ENCODE data around the gene TEAD3. TPM values are rescaled to one million over a fixed set of nuclear protein-coding genes. Genes with fewer than 3 reads are reported as not detected.
A peak's percentile ranks its signal among the peaks of the same experiment; 100 is the strongest.

TEAD3 gene
- total and polyA plus RNA-seq, 8 donors = 3.0 to 10.0 (median 5.6) TPM

GRCh38 chr6:35497571-35498421, 917 bp upstream of the TEAD3 start:
- no peaks in the 10 kb centered on the region for H3K27me3 ChIP-seq
- no peaks in the 10 kb centered on the region for H3K36me3 ChIP-seq
- peak overlapping the region; percentile 65 to 88 (median 85) for H3K4me3 ChIP-seq
- TF ChIP-seq CTCF (IDR thresholded peaks at IDR 0.05) = no peak
- H3K4me1 ChIP-seq = peaks cover 0 to 5% (median 4%) of the 10 kb centered on the region in 3 donors
- H3K27ac ChIP-seq = peak overlapping the region; percentile 62 to 76 (median 68)
- no peaks in the 10 kb centered on the region for H3K9me3 ChIP-seq
- intact Hi-C loops (cut with DNase I) = no loop called here
- no peak for FAIRE-seq
- DNase-seq = peak in 5 of 6 donors; percentile 41 to 73 (median 49)
- WGBS, 2 donors = 11 to 17% methylated on average over 46 to 77 of the region's 77 CpGs
- peak; percentile 4 to 33 (median 22) for ATAC-seq

- FAIRE-seq = no peak
These were observed 641 bp downstream of the TEAD3 start for GRCh38 chr6:35496036-35496840.

GRCh38 chr6:35495258-35496035, 1.4 kb downstream of the TEAD3 start:
- ATAC-seq (no peak), DNase-seq (no peak), FAIRE-seq (no peak)
- no peak for TF ChIP-seq CTCF (IDR thresholded peaks at IDR 0.05)
- Histone ChIP-seq H3K36me3 (no peaks in the 10 kb centered on the region), H3K27me3 (no peaks in the 10 kb centered on the region), H3K9me3 (no peaks in the 10 kb centered on the region), H3K4me3 (peak overlapping the region; percentile 52 to 88 (median 85)), H3K4me1 (peaks cover 0 to 9% (median 5%) of the 10 kb centered on the region in 3 donors), H3K27ac (peak overlapping the region in 1 of 4 donors; percentile 55)
- intact Hi-C loops (cut with DNase I) = no loop called here
- 56 to 63% methylated on average over 9 of the region's 9 CpGs for WGBS, 2 donors

More at GRCh38 chr6:35496036-35496840, 641 bp downstream of the TEAD3 start:
- ATAC-seq (peak; percentile 71 to 80 (median 78)), DNase-seq (peak in 5 of 6 donors; percentile 52 to 80 (median 74))
- intact Hi-C loops (cut with DNase I) = no loop called here
- 4% methylated on average over 56 to 62 of the region's 63 CpGs for WGBS, 2 donors
- Histone ChIP-seq H3K27ac (peak overlapping the region; percentile 55 to 70 (median 62)), H3K4me1 (peaks cover 0 to 8% (median 5%) of the 10 kb centered on the region in 3 donors), H3K9me3 (no peaks in the 10 kb centered on the region), H3K36me3 (no peaks in the 10 kb centered on the region), H3K27me3 (no peaks in the 10 kb centered on the region), H3K4me3 (peak overlapping the region; percentile 52 to 88 (median 85))
- no peak for TF ChIP-seq CTCF (IDR thresholded peaks at IDR 0.05)

GRCh38 chr6:35494161-35494563, 2.7 kb downstream of the TEAD3 start:
- Histone ChIP-seq H3K27me3 (no peaks in the 10 kb centered on the region), H3K27ac (no peak overlapping the region), H3K9me3 (no peaks in the 10 kb centered on the region), H3K36me3 (no peaks in the 10 kb centered on the region), H3K4me3 (no peak overlapping the region), H3K4me1 (peaks cover 0 to 16% (median 5%) of the 10 kb centered on the region in 3 donors)
- FAIRE-seq (no peak), DNase-seq (no peak), ATAC-seq (no peak)
- 49 to 58% methylated on average over 4 of the region's 4 CpGs for WGBS, 2 donors
- intact Hi-C loops (cut with DNase I) = no loop called here
- TF ChIP-seq CTCF (IDR thresholded peaks at IDR 0.05) = no peak
